A549 (cell line): ENCODE results near the gene FGF1. TPM values are rescaled to one million over a fixed set of nuclear protein-coding genes. Genes with fewer than 3 reads are reported as not detected.
A peak's percentile ranks its signal among the peaks of the same experiment; 100 is the strongest.

Source experiments
- ATAC-seq, 2 experiments: fragments of 200-7000 bp in 1 of 2; fragments of >200 bp in 1 of 2; cut with Nextera tagmentation in 1 of 2; cut with Tn5 transposase in 1 of 2; 3 replicates each; pipeline versions ENCODE4 v1.8.0 to v1.9.1; 2018 to 2020; ENCODE audit warnings: mild to moderate bottlenecking in 1 of 2, moderate library complexity in 1 of 2
- CTCF ChIA-PET: fragments of 300-600 bp; sonication (Branson Sonifier 250); formaldehyde crosslinking; extraction: SDS; loops from one replicate; lab custom pipeline; 2021; ENCODE audit warnings: antibody characterized with exemption, inconsistent platforms; lab: Yijun Ruan, JAX
- POLR2A ChIA-PET: fragments of 350-600 bp; formaldehyde crosslinking; extraction: SDS; loops from one replicate; lab custom pipeline; 2021; ENCODE audit warnings: antibody characterized with exemption, inconsistent platforms; lab: Yijun Ruan, JAX
- DNase-seq, 2 experiments: peaks; one replicate each; pipeline versions ENCODE4 v3.0.0 to v3.0.0-alpha.2; 2011 to 2016; ENCODE audit warnings: low read depth in 1 of 2, low spot score in 1 of 2
- FAIRE-seq: peaks from 2 replicates; lab custom pipeline; 2011; peaks lifted over from hg19 to GRCh38; lab: Jason Lieb, UNC
- H3K27ac ChIP-seq, 2 experiments: fragments of >200 bp; sonication (Bioruptor Twin); formaldehyde crosslinking; 3 replicates each; pipeline ENCODE4 v1.5.1; 2016 to 2017
- H3K4me1 ChIP-seq: fragments of >200 bp; sonication (Bioruptor Twin); formaldehyde crosslinking; 3 replicates; pipeline ENCODE4 v1.6.1; 2016
- H3K4me2 ChIP-seq: fragments of >200 bp; sonication (Bioruptor Twin); formaldehyde crosslinking; 3 replicates; pipeline ENCODE4 v1.6.1; 2016
- H3K4me3 ChIP-seq: fragments of >200 bp; sonication (Bioruptor Twin); formaldehyde crosslinking; 3 replicates; pipeline ENCODE4 v1.5.1; 2016
- H3K9me3 ChIP-seq: fragments of >200 bp; sonication (Bioruptor Twin); formaldehyde crosslinking; 3 replicates; pipeline ENCODE4 v1.6.1; 2016
- BCL3 ChIP-seq: fragments of >200 bp; sonication (Bioruptor Twin); formaldehyde crosslinking; IDR thresholded peaks from 3 replicates; pipeline ENCODE4 v1.6.1; 2016
- BHLHE40 ChIP-seq: IDR thresholded peaks from 2 replicates; pipeline ENCODE4 v1.6.1; 2012; ENCODE audit warnings: low read depth, low read length, inconsistent platforms
- CEBPB ChIP-seq, 2 experiments: fragments of >200 bp in 1 of 2; sonication (Bioruptor Twin) in 1 of 2; formaldehyde crosslinking in 1 of 2; IDR thresholded peaks; 2 replicates each; pipeline ENCODE4 v1.6.1; 2012 to 2016
- CHD4 ChIP-seq: fragments of 200-600 bp; sonication (generic); IDR thresholded peaks from 2 replicates; pipeline ENCODE4 v1.6.1; 2016; ENCODE audit warnings: antibody characterized with exemption, mild to moderate bottlenecking, borderline replicate concordance
- CTCF ChIP-seq: fragments of >200 bp; sonication (Bioruptor Twin); formaldehyde crosslinking; IDR thresholded peaks from 3 replicates; pipeline ENCODE4 v1.5.1; 2016
- EHMT2 ChIP-seq: fragments of 200-600 bp; sonication (generic); IDR thresholded peaks from 2 replicates; pipeline ENCODE4 v1.6.1; 2016; ENCODE audit warnings: antibody characterized with exemption, low read depth, mild to moderate bottlenecking, moderate library complexity
- FOSB ChIP-seq: fragments of 250-450 bp; sonication (Bioruptor Pico); IDR thresholded peaks from 2 replicates; pipeline ENCODE4 v1.5.0; 2020; ENCODE audit warnings: mild to moderate bottlenecking, moderate library complexity
- GATA3 ChIP-seq: IDR thresholded peaks from 2 replicates; pipeline ENCODE4 v1.6.1; 2012; ENCODE audit warnings: borderline replicate concordance
- HDAC2 ChIP-seq: fragments of 200-600 bp; sonication (generic); IDR thresholded peaks from 2 replicates; pipeline ENCODE4 v1.6.1; 2016
- HEYL ChIP-seq: fragments of 250-450 bp; sonication (Bioruptor Pico); IDR thresholded peaks from 2 replicates; pipeline ENCODE4 v1.8.0; 2021; ENCODE audit warnings: mild to moderate bottlenecking, moderate library complexity
- HMGXB4 ChIP-seq: fragments of 250-450 bp; sonication (Bioruptor Pico); IDR thresholded peaks from 2 replicates; pipeline ENCODE4 v1.5.0; 2021; ENCODE audit warnings: mild to moderate bottlenecking, moderate library complexity, borderline replicate concordance
- HOXB5 ChIP-seq: fragments of 250-450 bp; sonication (Bioruptor Pico); IDR thresholded peaks from 2 replicates; pipeline ENCODE4 v1.5.0; 2020; ENCODE audit warnings: mild to moderate bottlenecking, moderate library complexity
- JUN ChIP-seq, 2 experiments: fragments of >200 bp; sonication (Bioruptor Twin); formaldehyde crosslinking; IDR thresholded peaks; 2 replicates in 1 of 2; 3 replicates in 1 of 2; pipeline ENCODE4 v1.6.1; 2016 to 2017
- KDM1A ChIP-seq: fragments of 200-600 bp; sonication (generic); IDR thresholded peaks from 2 replicates; pipeline ENCODE4 v1.6.1; 2016; ENCODE audit warnings: low read depth, mild to moderate bottlenecking
- MYC ChIP-seq: IDR thresholded peaks from 2 replicates; pipeline ENCODE4 v1.6.1; 2012; ENCODE audit warnings: mild to moderate bottlenecking, inconsistent platforms, low read length, improper control_type of control experiment, borderline replicate concordance
- PBX3 ChIP-seq: IDR thresholded peaks from 2 replicates; pipeline ENCODE4 v1.6.1; 2012
- PHF8 ChIP-seq: fragments of 200-600 bp; sonication (generic); IDR thresholded peaks from 2 replicates; pipeline ENCODE4 v1.6.1; 2016; ENCODE audit warnings: low read depth, mild to moderate bottlenecking, antibody characterized with exemption, moderate library complexity, borderline replicate concordance
- RAD21 ChIP-seq, 2 experiments: fragments of >200 bp in 1 of 2; sonication (Bioruptor Twin) in 1 of 2; formaldehyde crosslinking in 1 of 2; IDR thresholded peaks in 1 of 2; conservative IDR thresholded peaks in 1 of 2; 2 replicates in 1 of 2; 3 replicates in 1 of 2; pipeline ENCODE4 v1.6.1; 2012 to 2018; ENCODE audit warnings: inconsistent platforms in 1 of 2
- RCOR1 ChIP-seq: fragments of 150-350 bp; IDR thresholded peaks from 2 replicates; pipeline ENCODE4 v1.6.1; 2014; ENCODE audit warnings: antibody characterized with exemption, low read length, low read depth
- RNF2 ChIP-seq: fragments of 200-600 bp; sonication (generic); IDR thresholded peaks from 2 replicates; pipeline ENCODE4 v1.6.1; 2016; ENCODE audit warnings: low read depth, mild to moderate bottlenecking, antibody characterized with exemption, moderate library complexity, borderline replicate concordance
- SREBF2 ChIP-seq: fragments of 450-650 bp; IDR thresholded peaks from 2 replicates; pipeline ENCODE4 v1.6.1; 2014; ENCODE audit warnings: mild to moderate bottlenecking, moderate library complexity
- TFCP2L1 ChIP-seq: fragments of 250-450 bp; sonication (Bioruptor Pico); IDR thresholded peaks from 2 replicates; pipeline ENCODE4 v1.5.0; 2021; ENCODE audit warnings: mild to moderate bottlenecking
- WGBS: methylation state at CpG from one replicate; pipeline ENCODE4 v1.1.6; 2017; ENCODE audit errors: missing lambda C conversion rate; 5-methylcytosine and 5-hydroxymethylcytosine counted together
- polyA plus RNA-seq, 4 experiments: library from polyadenylated mRNA; depleted of rRNA in 3 of 4; stranded (reverse); fragments of >200 nt; fragmentation: RNase III in 1 of 4; extraction: RNeasy Plus Mini Kit Qiagen cat#74134 plus additional on column Dnase treatment in 1 of 4; gene quantifications; 2 replicates in 3 of 4; 3 replicates in 1 of 4; pipeline ENCODE4 v1.2.3, GENCODE V29; 2011 to 2017
- TF ChIP-seq, protein P1 (sequence below): IDR thresholded peaks from 2 replicates; pipeline ENCODE4 v1.6.1; 2012
- TF ChIP-seq, protein P2 (sequence below): fragments of >200 bp; sonication (Bioruptor Twin); formaldehyde crosslinking; IDR thresholded peaks from 2 replicates; pipeline ENCODE4 v1.6.1; 2016
- TF ChIP-seq, protein P3 (sequence below): fragments of 450-650 bp; IDR thresholded peaks from 2 replicates; pipeline ENCODE4 v1.6.1; 2014; ENCODE audit warnings: antibody characterized with exemption

Gene FGF1
- polyA plus RNA-seq, 2 of the 4 experiments (the other 2 are of a cell fraction) = 0.05 to 0.40 TPM

DNA sequence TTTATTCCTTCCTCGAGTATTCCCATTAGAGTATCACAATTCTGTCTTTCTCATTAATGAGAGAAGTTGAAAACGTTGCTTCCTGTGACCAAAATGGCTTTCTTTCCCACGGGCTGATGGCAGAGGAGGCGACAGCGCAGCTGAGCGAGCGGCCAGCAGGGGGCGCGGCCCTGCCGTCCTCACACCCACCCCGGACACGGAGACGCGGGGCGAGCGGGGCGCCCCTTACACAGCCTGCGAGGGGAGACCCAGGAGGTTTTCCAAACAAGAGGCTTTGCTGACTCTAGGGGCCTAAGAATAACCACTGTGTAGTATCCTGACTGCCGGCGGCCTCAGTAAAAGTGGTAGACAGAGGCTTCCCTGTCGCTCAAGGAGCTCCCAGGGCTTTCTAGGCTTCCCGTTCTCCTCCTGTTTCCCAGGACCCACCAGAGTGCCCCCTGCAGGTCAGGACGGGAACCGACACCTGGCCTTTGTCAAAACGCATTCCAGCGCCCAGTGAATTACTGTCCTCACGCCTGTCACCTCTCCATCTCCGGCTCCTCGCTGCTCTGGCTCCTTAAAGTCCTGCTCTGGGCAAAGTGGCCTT, 27.3 kb upstream of the FGF1 start (continued):
- TF ChIP-seq CHD4 (0 out of 2 replicates have a peak, but pooled peaks have one; percentile 45), JUN (IDR thresholded peaks at IDR 0.05) (peak in 1 of 2 experiments; percentile 50; a peak in 1 of 5 replicates), PHF8 (no peak), CTCF (peak; percentile 100)

DNA sequence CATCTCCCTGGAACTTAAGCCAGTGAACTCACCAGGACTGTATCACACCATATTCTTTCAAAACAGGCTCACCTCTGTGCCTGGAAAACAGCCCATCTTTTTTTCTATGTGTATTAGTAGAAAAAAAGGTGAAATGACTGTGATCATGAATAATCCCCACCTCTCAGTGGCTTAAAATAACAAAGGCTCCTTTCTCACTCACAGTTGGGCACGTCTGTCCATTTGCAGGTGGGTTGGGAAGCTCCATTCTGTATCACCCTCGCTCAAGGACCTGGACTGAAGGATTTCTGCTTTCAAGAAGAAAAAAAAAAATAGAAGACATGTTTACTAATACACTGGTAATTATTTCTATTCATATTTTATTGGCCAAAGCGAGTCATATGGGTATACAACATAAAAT, 17.3 kb upstream of the FGF1 start:
- Histone ChIP-seq H3K4me1 (0 out of 3 replicates have a peak, but pooled peaks cover 4% of the 10 kb centered on the region), H3K4me2 (no peak overlapping the region), H3K9me3 (no peaks in the 10 kb centered on the region), H3K4me3 (no peak overlapping the region), H3K27ac (no peak overlapping the region)
- no peak for ATAC-seq
- no peak for FAIRE-seq
- CTCF ChIA-PET = interaction anchor here (0.9 to 25.0 kb wide), 6 partner anchors 13 to 177 kb away, joined by 3 to 1307 read pairs (median 179); no protein-coding TSS in a partner anchor
- no peak for DNase-seq
- POLR2A ChIA-PET = interaction anchor here (0.8 kb wide), 1 partner anchor 10 kb away, joined by 3 read pairs; no protein-coding TSS in a partner anchor
- 50% methylated on average over 3 of the region's 3 CpGs for WGBS
- TF ChIP-seq HDAC2 = no peak
- no peak for TF ChIP-seq EHMT2

GRCh38 chr5:142701673-142702311, 15.9 kb upstream of the FGF1 start:
- no peak overlapping the region for H3K4me3 ChIP-seq
- DNase-seq (no peak), ATAC-seq (no peak), FAIRE-seq (no peak)
- H3K9me3 ChIP-seq = no peaks in the 10 kb centered on the region
- WGBS = 80% methylated on average over 3 of the region's 3 CpGs
- H3K4me2 ChIP-seq = no peak overlapping the region
- 0 out of 3 replicates have a peak, but pooled peaks cover 4% of the 10 kb centered on the region for H3K4me1 ChIP-seq
- H3K27ac ChIP-seq = no peak overlapping the region
- POLR2A ChIA-PET = no interaction called here
- TF ChIP-seq, protein P1, sequence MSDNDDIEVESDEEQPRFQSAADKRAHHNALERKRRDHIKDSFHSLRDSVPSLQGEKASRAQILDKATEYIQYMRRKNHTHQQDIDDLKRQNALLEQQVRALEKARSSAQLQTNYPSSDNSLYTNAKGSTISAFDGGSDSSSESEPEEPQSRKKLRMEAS = no peak
- TF ChIP-seq, protein P2, sequence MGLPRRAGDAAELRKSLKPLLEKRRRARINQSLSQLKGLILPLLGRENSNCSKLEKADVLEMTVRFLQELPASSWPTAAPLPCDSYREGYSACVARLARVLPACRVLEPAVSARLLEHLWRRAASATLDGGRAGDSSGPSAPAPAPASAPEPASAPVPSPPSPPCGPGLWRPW = no peak
- TF ChIP-seq MYC = no peak
- TF ChIP-seq RAD21 (conservative IDR thresholded peaks at IDR 0.05 in 1 of 2, IDR thresholded peaks at IDR 0.05 in 1 of 2) = no peak
- no peak for TF ChIP-seq PBX3
- no peak for TF ChIP-seq RCOR1
- no peak for TF ChIP-seq FOSB (CRISPR knock-in tag)
- no peak for TF ChIP-seq PHF8
- TF ChIP-seq CEBPB (IDR thresholded peaks at IDR 0.05) = no peak
- no peak for TF ChIP-seq RNF2
- no peak for TF ChIP-seq HMGXB4 (CRISPR knock-in tag)
- TF ChIP-seq, protein P3, sequence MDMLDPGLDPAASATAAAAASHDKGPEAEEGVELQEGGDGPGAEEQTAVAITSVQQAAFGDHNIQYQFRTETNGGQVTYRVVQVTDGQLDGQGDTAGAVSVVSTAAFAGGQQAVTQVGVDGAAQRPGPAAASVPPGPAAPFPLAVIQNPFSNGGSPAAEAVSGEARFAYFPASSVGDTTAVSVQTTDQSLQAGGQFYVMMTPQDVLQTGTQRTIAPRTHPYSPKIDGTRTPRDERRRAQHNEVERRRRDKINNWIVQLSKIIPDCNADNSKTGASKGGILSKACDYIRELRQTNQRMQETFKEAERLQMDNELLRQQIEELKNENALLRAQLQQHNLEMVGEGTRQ = no peak
- no peak for TF ChIP-seq BHLHE40
- no peak for TF ChIP-seq KDM1A
- TF ChIP-seq SREBF2 = no peak
- no peak for TF ChIP-seq HOXB5
- TF ChIP-seq BCL3 = no peak
- no peak for TF ChIP-seq TFCP2L1 (CRISPR knock-in tag)
- no peak for TF ChIP-seq HEYL
- no peak for TF ChIP-seq GATA3
- CTCF ChIA-PET = interaction anchor here (0.6 to 25.0 kb wide), 7 partner anchors 14 to 524 kb away, joined by 3 to 1307 read pairs (median 146); no protein-coding TSS in a partner anchor
